Activated CD4-positive, alpha-beta T cell treated with anti-CD3 and anti-CD28 coated beads for 36 hours (primary cell): Measurements from ENCODE around the gene TMEM198. TPM values are rescaled to one million over a fixed set of nuclear protein-coding genes. Genes with fewer than 3 reads are reported as not detected.

Experiments
- ATAC-seq: fragments of 200-7000 bp; cut with Tn5 transposase; one replicate; pipeline ENCODE4 v1.10.0; 2021; ENCODE audit warnings: mild to moderate bottlenecking, moderate library complexity
- CTCF ChIA-PET: fragments of 350-600 bp; sonication (Branson Sonifier 250); formaldehyde crosslinking; loops from one replicate; lab custom pipeline; 2021; ENCODE audit warnings: antibody characterized with exemption; lab: Charles Lee
- POLR2A ChIA-PET: fragments of 350-600 bp; sonication (Branson Sonifier 250); formaldehyde crosslinking; loops from one replicate; lab custom pipeline; 2021; ENCODE audit warnings: antibody characterized with exemption, inconsistent platforms; lab: Charles Lee
- DNase-seq: peaks from one replicate; pipeline ENCODE4 v3.0.0-alpha.2; 2020
- H3K27ac Mint-ChIP-seq: one replicate; pipeline ENCODE4 v1.8.0; 2021; ENCODE audit warnings: mixed read lengths
- H3K27me3 Mint-ChIP-seq: one replicate; pipeline ENCODE4 v1.8.0; 2021; ENCODE audit warnings: mixed read lengths
- H3K36me3 Mint-ChIP-seq: one replicate; pipeline ENCODE4 v1.8.0; 2021; ENCODE audit warnings: low read depth, mixed read lengths
- H3K4me1 Mint-ChIP-seq: one replicate; pipeline ENCODE4 v1.8.0; 2021; ENCODE audit warnings: mixed read lengths
- H3K4me3 Mint-ChIP-seq: one replicate; pipeline ENCODE4 v1.8.0; 2021; ENCODE audit warnings: mild to moderate bottlenecking, moderate library complexity, mixed read lengths
- H3K9me3 Mint-ChIP-seq: one replicate; pipeline ENCODE4 v1.8.0; 2021; ENCODE audit warnings: low read depth, mixed read lengths
- intact Hi-C, 2 experiments: fragments of 100-400 bp; cut with DNase I in 1 of 2; cut with micrococcal nuclease in 1 of 2; formaldehyde crosslinking; loops; one replicate each; pipeline versions ENCODE4 v1.14.2 to v1.15.1; 2022 to 2024; cut with DNase I, micrococcal nuclease
- total RNA-seq, 2 experiments: library from RNA; stranded (reverse); gene quantifications; one replicate each; pipeline ENCODE4 v1.2.3, GENCODE V29; 2021

Gene TMEM198
- total RNA-seq, 2 experiments from 2014 or later = 2.4 to 2.7 TPM

GRCh38 chr2:219537657-219538488, 6.0 kb upstream of the TMEM198 start:
- H3K4me3 Mint-ChIP-seq = no peak overlapping the region
- POLR2A ChIA-PET = no interaction called here
- H3K27ac Mint-ChIP-seq = no peak overlapping the region
- no peaks in the 10 kb centered on the region for H3K27me3 Mint-ChIP-seq
- peaks cover 14% of the 10 kb centered on the region for H3K4me1 Mint-ChIP-seq
- intact Hi-C loops = no loop called here
- H3K36me3 Mint-ChIP-seq = peaks cover 11% of the 10 kb centered on the region
- CTCF ChIA-PET = interaction anchor here (0.7 to 1.1 kb wide), 2 partner anchors 14 to 140 kb away, joined by 3 read pairs; no protein-coding TSS in a partner anchor
- DNase-seq (no peak), ATAC-seq (no peak)
- no peaks in the 10 kb centered on the region for H3K9me3 Mint-ChIP-seq

- no peak for DNase-seq
- Mint-ChIP-seq H3K4me3 (no peak overlapping the region), H3K9me3 (no peaks in the 10 kb centered on the region), H3K4me1 (peaks cover 14% of the 10 kb centered on the region), H3K27ac (no peak overlapping the region), H3K27me3 (no peaks in the 10 kb centered on the region), H3K36me3 (peaks cover 11% of the 10 kb centered on the region)
- intact Hi-C loops = no loop called here
- ATAC-seq = no peak
- CTCF ChIA-PET = interaction anchor here (0.5 to 1.7 kb wide), 2 partner anchors 9 to 104 kb away, joined by 3 to 8 read pairs; no protein-coding TSS in a partner anchor
- POLR2A ChIA-PET = no interaction called here
Observed at GRCh38 chr2:219538504-219538951, 5.3 kb upstream of the TMEM198 start.

DNA sequence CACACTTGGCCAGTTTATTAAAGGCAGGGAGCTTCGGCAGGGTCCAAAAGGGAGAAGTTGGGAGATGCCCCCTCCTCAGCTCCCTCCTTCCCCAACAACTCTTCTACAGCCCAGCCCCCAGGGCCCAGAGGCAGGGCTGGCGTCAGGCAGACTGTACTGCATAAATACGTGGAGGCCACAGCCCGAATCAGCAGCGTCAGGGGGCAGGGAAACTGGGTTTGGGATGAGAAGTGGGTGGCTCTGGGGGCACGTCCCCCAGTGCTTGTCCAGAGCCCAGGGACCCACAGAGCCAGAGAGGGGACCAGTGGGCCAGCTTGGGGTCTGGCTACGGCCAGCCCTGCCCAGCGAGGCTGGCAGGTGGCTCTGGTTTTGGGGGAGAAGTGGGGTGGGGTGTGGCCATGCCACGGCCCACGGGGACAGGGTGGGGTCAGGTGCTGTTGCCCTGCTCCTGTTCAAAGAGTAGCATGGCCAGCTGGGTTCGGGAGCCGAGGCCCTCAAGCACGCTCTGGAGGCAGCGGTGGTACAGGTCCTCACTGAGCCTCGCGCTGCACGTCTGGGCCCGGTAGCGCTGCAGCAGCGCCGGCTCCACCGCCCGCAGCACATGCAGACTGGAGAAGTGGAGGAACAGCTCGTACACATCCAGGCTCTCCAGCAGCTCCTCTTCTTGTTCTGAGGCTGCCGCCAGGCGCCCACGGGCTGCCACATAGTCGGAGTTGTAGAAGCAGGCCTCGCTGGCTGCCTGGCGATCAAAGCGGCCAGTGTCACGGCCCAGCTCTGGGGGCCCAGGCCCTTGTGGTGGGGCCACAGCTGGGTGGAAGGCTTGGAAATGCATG, 4.7 kb upstream of the TMEM198 start:
- POLR2A ChIA-PET = interaction anchor here (0.8 kb wide), 1 partner anchor 28 kb away, joined by 3 read pairs; no protein-coding TSS in a partner anchor
- H3K4me1 Mint-ChIP-seq = peaks cover 15% of the 10 kb centered on the region
- no peak overlapping the region for H3K4me3 Mint-ChIP-seq
- no peak for ATAC-seq
- DNase-seq = no peak
- intact Hi-C loops = no loop called here
- no peak overlapping the region for H3K27ac Mint-ChIP-seq
- no peaks in the 10 kb centered on the region for H3K27me3 Mint-ChIP-seq
- no peaks in the 10 kb centered on the region for H3K9me3 Mint-ChIP-seq
- CTCF ChIA-PET = interaction anchor here (0.5 to 6.9 kb wide), 5 partner anchors 9 to 104 kb away, joined by 3 to 55 read pairs (median 3); no protein-coding TSS in a partner anchor
- peaks cover 11% of the 10 kb centered on the region for H3K36me3 Mint-ChIP-seq

GRCh38 chr2:219539926-219540678, 3.7 kb upstream of the TMEM198 start:
- CTCF ChIA-PET = interaction anchor here (0.5 to 6.9 kb wide), 20 partner anchors 11 to 226 kb away, joined by 3 to 55 read pairs (median 4); partner anchors contain the start of genes GMPPA and STK11IP
- DNase-seq (no peak), ATAC-seq (no peak)
- Mint-ChIP-seq H3K9me3 (no peaks in the 10 kb centered on the region), H3K4me1 (peaks cover 22% of the 10 kb centered on the region), H3K27me3 (no peaks in the 10 kb centered on the region), H3K4me3 (no peak overlapping the region), H3K36me3 (peaks cover 11% of the 10 kb centered on the region), H3K27ac (no peak overlapping the region)
- intact Hi-C loops = loop anchor here in 1 of 2 experiments (5.0 to 10.0 kb wide), 7 partner anchors 243 to 1135 kb away; partner anchors contain the start of genes CNOT9, NHEJ1, TUBA4A and TUBA4B
- POLR2A ChIA-PET = no interaction called here

- peaks cover 22% of the 10 kb centered on the region for H3K4me1 Mint-ChIP-seq
- peak overlapping the region; percentile 87 for H3K4me3 Mint-ChIP-seq
- H3K36me3 Mint-ChIP-seq = peaks cover 11% of the 10 kb centered on the region
- intact Hi-C loops = loop anchor here (1.0 to 10.0 kb wide), 9 partner anchors 101 to 1136 kb away; partner anchors contain the start of genes CNOT9 (in 1 of the 2), NHEJ1 (in 1 of the 2), TUBA4A (in 1 of the 2) and TUBA4B (in 1 of the 2)
- no peak overlapping the region for H3K27ac Mint-ChIP-seq
- ChIA-PET CTCF (interaction anchor here (0.6 to 6.9 kb wide), 27 partner anchors 11 to 1383 kb away, joined by 3 to 55 read pairs (median 4); partner anchors contain the start of genes GMPPA and STK11IP), POLR2A (no interaction called here)
- H3K27me3 Mint-ChIP-seq = no peaks in the 10 kb centered on the region
- H3K9me3 Mint-ChIP-seq = no peaks in the 10 kb centered on the region
- no peak for ATAC-seq
- no peak for DNase-seq
Observed at GRCh38 chr2:219540784-219541504, 2.9 kb upstream of the TMEM198 start.

- no peaks in the 10 kb centered on the region for H3K27me3 Mint-ChIP-seq
- H3K4me1 Mint-ChIP-seq = peaks cover 22% of the 10 kb centered on the region
- H3K9me3 Mint-ChIP-seq = no peaks in the 10 kb centered on the region
- CTCF ChIA-PET = interaction anchor here (0.6 to 6.9 kb wide), 29 partner anchors 10 to 1382 kb away, joined by 3 to 55 read pairs (median 5); partner anchors contain the start of genes GMPPA and STK11IP
- H3K27ac Mint-ChIP-seq = no peak overlapping the region
- peak overlapping the region; percentile 87 for H3K4me3 Mint-ChIP-seq
- peaks cover 11% of the 10 kb centered on the region for H3K36me3 Mint-ChIP-seq
- intact Hi-C loops = loop anchor here (1.0 to 10.0 kb wide), 10 partner anchors 101 to 1137 kb away; partner anchors contain the start of genes CNOT9 (in 1 of the 2), CNPPD1 (in 1 of the 2), NHEJ1 (in 1 of the 2) and TUBA4A (in 1 of the 2)
- POLR2A ChIA-PET = no interaction called here
- peak; percentile 93 for DNase-seq
- ATAC-seq = peak; percentile 43
Observed at GRCh38 chr2:219541611-219542180, 2.1 kb upstream of the TMEM198 start.

DNA sequence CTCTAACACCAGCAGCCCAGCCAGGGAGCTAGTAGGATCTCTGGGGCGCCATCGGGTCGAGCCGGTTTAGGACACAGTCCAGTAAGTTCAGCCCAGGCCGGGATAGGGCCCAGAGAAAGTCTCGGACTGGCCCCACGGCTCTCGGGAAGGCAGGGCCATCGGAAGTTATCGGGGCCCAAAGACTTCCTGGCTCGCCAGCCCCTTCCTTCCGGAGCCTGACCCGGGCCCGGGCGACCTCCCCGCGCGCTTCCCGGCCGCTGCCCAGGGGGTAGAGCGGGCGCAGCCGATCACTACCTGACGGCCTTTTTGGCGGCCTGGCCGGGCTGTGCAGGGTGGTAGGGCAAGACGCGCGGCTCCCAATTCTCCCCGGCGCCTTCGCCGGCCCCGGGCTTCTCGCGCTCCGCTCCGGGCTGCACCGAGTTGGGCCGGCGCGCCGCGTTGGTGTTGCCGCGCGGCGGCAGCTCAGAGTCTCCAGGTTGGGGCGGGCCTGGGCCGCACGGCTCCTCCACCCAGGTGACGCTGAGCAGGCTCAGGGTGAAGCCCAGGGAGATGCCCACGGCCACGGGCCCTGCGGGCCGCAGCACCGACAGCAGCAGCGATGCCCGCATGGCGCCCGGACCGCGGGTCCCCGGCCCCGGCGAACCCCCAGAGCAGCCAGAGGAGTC, 765 bp upstream of the TMEM198 start:
- Mint-ChIP-seq H3K27me3 (no peaks in the 10 kb centered on the region), H3K27ac (peak overlapping the region; percentile 66), H3K9me3 (no peaks in the 10 kb centered on the region), H3K4me1 (peaks cover 22% of the 10 kb centered on the region), H3K4me3 (peak overlapping the region; percentile 87), H3K36me3 (peaks cover 11% of the 10 kb centered on the region)
- ATAC-seq (peak; percentile 56), DNase-seq (no peak)
- CTCF ChIA-PET = interaction anchor here (0.6 to 6.9 kb wide), 14 partner anchors 10 to 1265 kb away, joined by 3 to 55 read pairs (median 10); partner anchors contain the start of genes GMPPA, INHA and STK11IP
- intact Hi-C loops = loop anchor here (1.0 to 10.0 kb wide), 13 partner anchors 9 to 1138 kb away; partner anchors contain the start of genes GMPPA (in 2 of the 2), STK11IP (in 2 of the 2), CNOT9 (in 1 of the 2) and CNPPD1 (in 1 of the 2)
- POLR2A ChIA-PET = interaction anchor here (0.8 to 1.0 kb wide), 2 partner anchors 45 to 104 kb away, joined by 3 read pairs; partner anchors contain the start of gene GMPPA

GRCh38 chr2:219544567-219544966, 739 bp downstream of the TMEM198 start:
- Mint-ChIP-seq H3K4me3 (peak overlapping the region; percentile 87), H3K27ac (no peak overlapping the region), H3K9me3 (no peaks in the 10 kb centered on the region), H3K36me3 (peaks cover 6% of the 10 kb centered on the region), H3K27me3 (no peaks in the 10 kb centered on the region), H3K4me1 (peaks cover 22% of the 10 kb centered on the region)
- POLR2A ChIA-PET = no interaction called here
- ATAC-seq (no peak), DNase-seq (no peak)
- CTCF ChIA-PET = interaction anchor here (0.6 to 6.9 kb wide), 9 partner anchors 15 to 144 kb away, joined by 3 to 55 read pairs (median 4); partner anchors contain the start of genes GMPPA and STK11IP
- intact Hi-C loops = loop anchor here in 1 of 2 experiments (5.0 to 10.0 kb wide), 7 partner anchors 247 to 1140 kb away; partner anchors contain the start of genes CNOT9, NHEJ1, TUBA4A and TUBA4B
